ENCODE data around the gene ALK.
A peak's percentile ranks its signal among the peaks of the same experiment; 100 is the strongest.
"Not testable (repeated sequence)": the region's sequence is repeated elsewhere in the genome, so short reads cannot be mapped to it uniquely, and the experiment has no call there.

ALK gene

GRCh38 chr2:29273004-29273684 is 648.2 kb downstream of the ALK start:
- no peak for DNase-seq (ENCODE audit: low spot score)

DNA sequence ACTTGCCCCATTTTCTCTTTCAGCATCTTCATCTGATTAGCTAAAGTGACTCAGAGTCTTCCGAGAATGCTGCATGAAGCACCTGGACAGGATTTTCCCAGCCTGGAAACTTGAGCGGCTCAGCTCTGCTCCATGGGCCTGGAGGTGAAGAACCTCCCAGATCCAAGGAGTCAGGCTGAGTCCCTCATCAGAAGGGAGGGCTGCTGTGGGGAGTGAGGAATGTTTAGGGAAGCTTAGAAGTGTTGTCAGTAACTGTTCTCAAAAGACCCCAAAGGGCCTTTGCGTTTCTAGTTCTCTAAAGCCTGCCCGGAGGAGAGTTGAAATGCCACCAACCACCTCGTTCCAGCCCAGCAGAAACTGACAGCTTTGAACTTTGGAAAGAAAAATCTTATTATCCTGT is 649.1 kb downstream of the ALK start:
- DNase-seq (ENCODE audit: low spot score), result no peak

DNA sequence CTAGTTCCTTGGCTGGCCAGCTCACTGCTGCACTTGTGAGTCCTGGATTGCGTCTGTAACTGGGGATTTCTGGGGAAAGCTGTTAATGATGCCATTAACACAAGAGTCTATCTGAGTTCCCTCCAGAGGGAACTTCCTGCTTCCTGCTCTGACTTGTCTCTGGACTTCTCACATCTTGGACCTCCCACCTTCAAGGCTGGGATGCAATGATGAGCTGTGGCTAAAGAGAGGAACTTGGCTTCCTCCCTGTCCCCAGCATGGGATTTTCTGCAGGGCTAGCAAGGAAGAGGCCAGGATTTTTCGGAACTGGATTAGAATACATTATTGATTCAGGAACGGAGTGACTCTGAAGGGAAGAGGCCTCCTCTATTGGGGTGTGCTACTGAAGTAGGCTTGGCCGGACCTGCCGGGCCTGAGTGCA is 650.7 kb downstream of the ALK start:
- DNase-seq (ENCODE audit: low spot score), result no peak

- DNase-seq (ENCODE audit: low spot score), result no peak
Measured at GRCh38 chr2:29269765-29270109, 651.6 kb downstream of the ALK start.

- no peak for DNase-seq (ENCODE audit: low spot score)
Measured at GRCh38 chr2:29269095-29269764, 652.2 kb downstream of the ALK start.

- DNase-seq (ENCODE audit: low spot score), result no peak
Measured at GRCh38 chr2:29267720-29268119, 653.7 kb downstream of the ALK start.

DNA sequence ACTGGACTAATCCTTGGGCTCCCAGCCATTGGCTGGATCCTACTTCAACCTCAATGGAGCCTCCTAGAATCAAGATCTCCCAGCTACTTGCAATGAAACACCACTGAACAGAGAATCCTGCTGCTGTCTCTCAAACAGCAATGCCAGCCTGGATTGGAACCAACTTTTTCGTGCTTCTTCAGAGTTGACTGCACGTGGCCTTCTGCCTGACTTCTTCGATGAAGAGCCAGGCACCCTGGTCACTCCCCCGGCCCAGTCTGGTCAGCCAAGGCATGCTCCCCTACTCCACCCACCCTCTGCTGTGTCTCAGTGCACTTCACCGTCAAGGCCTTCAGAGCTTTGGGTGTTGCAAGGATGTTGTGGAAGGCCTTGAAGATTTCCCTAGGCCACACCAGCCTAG is 657.5 kb downstream of the ALK start:
- DNase-seq (ENCODE audit: low spot score), result no peak

- no peak for DNase-seq (ENCODE audit: low spot score)
Measured at GRCh38 chr2:29262681-29263260, 658.6 kb downstream of the ALK start.

DNA sequence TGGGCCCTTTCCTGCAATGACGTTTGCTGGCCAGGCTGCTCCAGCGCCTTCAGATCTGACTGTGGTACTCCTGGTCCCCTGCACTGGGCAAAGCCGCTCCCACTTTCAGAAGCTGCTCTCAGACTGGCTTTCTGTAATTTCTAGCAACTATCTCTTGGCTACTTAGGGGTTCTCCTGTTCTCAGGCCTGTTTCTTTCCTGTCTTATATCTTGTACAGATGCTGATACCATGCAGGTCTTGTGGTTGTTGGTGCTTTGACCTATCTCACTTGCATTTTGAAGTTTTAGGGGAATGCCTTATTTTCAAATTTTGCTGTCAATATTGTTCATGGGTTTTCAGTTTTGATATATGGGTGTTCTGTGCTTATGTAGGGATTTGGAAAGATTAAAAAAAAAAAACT is 660.4 kb downstream of the ALK start:
- no peak for DNase-seq (ENCODE audit: low spot score)

DNA sequence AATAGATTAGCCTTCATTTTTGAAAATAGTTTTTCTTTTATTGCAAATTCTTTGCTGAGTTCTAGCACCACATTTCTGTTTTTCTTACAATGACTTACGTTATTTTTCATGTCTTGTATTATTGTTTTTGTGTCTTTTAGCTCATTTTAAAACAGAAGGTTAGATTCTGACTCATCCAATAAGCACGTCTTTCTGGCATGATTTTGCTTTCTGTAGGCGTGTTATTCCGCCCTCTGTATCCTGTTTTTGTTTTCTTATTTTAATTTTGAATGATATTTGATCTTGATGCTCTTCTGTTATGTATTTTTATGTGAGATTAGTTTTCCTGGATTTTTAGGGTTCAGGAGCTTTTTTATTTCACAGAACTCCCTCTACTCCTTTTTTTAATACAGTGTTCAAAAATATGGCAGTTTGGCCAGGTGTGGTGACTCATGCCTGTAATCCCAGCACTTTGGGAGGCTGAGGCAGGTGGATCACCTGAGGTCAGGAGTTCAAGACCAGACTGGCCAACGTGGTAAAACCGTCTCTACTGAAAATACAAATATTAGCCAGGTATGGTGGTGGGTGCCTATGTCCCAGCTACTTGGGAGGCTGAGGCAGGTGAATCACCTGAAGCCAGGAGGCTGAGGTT is 661.1 kb downstream of the ALK start:
- no peak for DNase-seq (ENCODE audit: low spot score)

DNA sequence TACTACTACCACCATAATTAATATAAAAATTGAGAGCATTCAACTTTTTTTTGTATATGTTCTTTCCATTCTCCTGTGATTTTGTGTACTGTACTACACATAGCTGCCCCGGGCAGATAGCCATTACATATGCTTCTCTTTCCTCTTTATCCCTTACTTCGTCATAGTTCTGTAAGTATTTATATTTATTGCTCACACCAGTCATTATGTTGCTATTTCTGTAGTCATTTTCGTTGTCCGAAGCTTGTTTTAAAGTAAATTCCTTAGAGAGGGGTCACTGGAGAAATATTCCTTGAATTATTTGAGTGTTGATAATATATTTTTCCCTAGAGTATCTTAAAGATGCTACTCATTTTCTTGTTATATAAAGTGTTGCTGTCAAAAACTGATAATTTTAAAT is 662.2 kb downstream of the ALK start:
- DNase-seq (ENCODE audit: low spot score), result peak; percentile 57

GRCh38 chr2:29255004-29255403 is 666.4 kb downstream of the ALK start:
- DNase-seq (ENCODE audit: low spot score), result no peak

DNA sequence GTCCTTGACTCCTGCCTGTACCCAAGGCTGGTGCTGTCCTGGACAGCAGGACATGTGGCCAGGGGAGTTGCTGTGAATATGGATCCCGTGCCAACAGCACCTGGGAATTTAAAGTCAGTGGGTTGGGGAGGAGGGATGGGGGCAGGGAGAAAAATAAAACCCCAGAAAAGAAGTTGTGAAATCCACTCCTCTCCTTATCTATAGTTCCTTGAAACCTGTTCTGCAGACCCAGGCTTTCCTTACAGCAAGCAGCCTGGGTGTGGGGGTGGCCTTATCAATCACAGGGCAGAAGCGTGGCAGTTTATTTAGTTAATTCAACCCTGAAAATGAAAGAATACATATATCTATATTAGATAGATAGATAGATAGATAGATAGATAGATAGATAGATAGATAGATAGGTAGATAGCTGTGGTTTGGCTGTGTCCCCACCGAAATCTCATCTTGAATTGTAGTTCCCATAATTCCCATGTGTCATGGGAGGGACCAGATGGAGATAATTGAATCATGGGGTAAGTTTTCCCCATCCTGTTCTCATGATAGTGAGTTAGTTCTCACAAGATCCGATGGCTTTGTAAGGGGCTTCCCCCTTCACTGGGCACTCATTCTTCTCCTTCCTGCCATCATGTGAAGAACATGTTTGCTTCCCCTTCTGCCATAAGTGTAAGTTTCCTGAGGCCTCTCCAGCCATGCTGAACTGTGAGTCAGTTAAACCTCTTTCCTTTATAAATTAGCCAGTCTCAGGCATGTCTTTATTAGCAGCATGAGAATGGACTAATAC is 667.7 kb downstream of the ALK start:
- not testable (repeated sequence) for DNase-seq (ENCODE audit: low spot score)

DNA sequence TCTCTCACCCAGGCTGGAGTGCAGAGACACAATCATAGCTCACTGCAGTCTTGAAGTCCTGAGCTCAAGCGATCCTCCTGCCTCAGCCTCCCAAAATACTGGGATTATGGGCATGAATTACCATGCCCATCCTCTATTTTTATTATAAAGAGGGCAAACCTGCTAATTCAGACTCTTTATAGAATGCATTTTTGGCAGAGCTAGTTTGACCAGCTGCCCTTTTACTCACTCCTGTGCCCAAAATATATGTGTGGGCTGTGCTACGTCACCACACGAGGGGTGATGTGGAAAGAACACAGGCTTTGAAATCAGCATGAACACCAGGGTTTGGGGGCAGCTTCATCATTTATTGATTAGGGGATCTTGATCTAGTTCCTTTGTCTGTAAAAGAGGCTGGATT is 668.4 kb downstream of the ALK start:
- no peak for DNase-seq (ENCODE audit: low spot score)

- DNase-seq (ENCODE audit: low spot score), result no peak
Measured at GRCh38 chr2:29251406-29251805, 670.0 kb downstream of the ALK start.

GRCh38 chr2:29250977-29251376 is 670.4 kb downstream of the ALK start:
- DNase-seq (ENCODE audit: low spot score), result no peak

DNA sequence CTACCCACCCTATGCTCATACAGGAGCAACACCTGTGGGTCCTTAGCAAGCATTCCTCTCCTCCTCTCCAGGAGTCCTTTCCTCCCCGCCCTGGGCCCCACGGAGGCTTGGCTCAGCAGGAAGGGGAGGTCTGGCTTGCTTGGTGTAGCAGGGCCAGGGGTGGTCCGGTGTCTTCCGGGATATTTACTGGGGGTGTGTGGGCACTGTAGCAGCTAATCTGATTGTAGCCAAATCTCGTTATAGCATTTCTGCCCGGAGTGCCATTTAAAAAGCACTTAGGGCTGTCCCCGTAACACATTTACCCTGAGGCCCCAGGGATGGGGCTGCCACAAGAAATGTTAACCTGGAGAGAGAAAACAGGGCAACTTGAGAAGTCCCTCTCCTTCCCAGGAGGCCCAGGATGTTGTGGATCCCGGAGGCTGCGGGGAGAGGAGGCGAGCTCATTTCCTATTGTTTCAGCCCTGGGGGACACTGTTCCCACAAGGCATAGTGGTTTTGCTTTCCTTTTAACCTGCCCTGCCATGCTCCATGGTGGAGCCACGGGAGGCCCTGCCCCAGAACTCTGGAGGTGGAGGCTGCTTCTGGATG is 671.6 kb downstream of the ALK start:
- DNase-seq (ENCODE audit: low spot score), result no peak

DNA sequence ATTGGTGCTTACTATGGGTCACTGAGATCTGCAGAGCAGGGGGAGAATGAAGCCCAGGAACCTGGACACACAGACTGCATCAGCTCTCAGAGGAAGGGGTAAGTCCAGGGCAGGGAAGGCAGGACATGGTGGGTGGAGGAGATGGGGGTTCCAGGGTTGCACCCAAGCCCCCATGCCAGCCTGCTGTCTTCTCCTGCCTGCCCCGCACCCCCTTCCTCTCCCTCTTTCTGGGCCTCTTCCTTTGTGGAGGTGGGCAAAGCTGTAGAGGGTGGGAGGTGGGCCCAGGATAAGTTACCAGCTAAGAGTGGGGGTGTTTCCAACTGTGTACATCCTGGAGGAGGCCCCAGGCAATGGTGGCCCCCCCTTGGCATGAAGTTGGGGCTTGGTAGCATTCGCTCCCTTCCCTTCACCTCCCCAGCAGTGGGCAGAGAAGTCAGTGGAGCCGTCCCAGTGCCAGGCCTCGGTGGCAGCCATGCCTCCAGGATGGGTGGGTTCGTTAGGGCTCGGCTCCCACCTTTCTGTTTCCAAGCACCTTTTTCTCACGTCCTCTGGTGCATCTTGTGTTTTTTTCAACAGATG is 674.0 kb downstream of the ALK start:
- DNase-seq (ENCODE audit: low spot score), result no peak

DNA sequence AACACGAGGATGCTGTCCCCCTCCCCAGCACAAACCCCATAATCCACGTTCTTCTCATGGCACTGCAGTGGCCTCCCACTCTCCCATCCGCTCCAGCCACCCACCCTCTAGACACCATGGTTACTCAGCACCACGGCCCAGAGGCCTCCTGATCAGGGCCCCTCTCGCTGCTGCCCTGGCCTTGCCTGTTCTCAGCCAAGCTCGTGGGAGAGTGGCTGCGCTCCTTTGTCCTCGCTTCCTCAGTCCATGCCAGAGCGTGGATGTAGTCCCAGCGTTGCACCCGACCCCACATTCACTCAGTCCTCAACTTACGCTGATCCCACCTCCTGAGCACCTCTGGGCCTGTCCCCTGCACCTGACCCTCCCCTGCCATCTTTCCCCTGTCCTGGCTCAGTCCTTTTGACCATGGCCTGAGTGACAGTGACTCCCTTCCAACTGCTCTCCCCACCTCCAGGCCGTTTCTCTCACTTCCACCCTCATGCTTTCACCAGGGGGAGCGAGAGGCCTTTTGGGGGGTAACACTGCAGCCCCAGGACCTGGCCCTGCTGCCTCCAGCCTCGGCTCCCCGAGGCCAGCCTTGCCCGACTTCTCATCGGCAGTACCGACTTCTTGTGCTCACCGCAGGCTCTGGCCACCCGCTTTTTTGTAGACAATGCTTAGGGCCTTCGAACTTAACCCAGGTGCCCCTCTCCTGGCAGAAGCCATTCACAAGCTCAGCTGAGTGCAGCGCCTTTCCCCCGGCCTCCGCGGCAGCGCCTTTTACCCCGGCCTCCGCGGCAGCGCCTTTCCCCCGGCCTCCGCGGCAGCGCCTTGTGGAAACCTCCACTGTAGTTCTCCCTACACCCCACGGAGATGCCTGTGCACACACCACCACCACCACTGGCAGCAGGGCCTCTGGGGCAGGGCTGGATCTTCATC is 674.7 kb downstream of the ALK start:
- no peak for DNase-seq (ENCODE audit: low spot score)

DNA sequence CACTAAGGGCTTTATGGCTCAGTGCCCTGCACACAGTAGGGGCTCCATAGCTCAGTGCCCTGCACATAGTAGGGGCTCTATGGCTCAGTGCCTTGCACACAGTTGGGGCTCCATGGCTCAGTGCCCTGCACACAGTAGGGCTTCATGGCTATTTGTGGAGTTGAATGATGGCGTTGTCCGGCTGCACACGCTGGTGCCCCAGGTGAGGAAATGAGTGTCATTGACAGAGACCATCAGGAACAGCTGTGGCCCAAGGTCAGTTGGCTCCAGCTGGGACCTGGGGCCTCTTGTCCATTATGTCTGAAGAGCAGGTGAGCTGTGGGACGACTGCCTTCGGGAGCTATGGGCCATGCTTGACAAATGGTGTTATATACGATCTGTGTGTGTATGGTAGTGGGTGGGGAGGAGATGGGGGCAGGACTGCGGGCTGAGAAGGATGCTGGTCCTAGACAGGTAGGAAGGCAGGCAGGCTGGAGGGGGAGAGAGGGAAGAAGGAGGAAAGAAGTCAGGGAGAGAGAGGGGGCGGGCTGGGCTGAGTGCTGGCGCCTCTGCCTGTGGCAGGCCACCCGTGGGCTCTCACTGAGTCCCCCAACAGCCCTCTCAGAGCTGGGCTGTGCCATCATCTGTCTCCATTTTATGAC is 675.5 kb downstream of the ALK start:
- DNase-seq (ENCODE audit: low spot score), result no peak

Measured in hepatic stellate cell (primary cell).